ENCODE measurements around the gene KHDRBS1. TPM values are rescaled to one million over a fixed set of nuclear protein-coding genes. Genes with fewer than 3 reads are reported as not detected.

The KHDRBS1 gene
- total and polyA plus RNA-seq, 2 of the 13 experiments (the other 11 are each of a cell fraction or from before 2014, with no cell fraction given), result 25.1 to 39.0 TPM

DNA sequence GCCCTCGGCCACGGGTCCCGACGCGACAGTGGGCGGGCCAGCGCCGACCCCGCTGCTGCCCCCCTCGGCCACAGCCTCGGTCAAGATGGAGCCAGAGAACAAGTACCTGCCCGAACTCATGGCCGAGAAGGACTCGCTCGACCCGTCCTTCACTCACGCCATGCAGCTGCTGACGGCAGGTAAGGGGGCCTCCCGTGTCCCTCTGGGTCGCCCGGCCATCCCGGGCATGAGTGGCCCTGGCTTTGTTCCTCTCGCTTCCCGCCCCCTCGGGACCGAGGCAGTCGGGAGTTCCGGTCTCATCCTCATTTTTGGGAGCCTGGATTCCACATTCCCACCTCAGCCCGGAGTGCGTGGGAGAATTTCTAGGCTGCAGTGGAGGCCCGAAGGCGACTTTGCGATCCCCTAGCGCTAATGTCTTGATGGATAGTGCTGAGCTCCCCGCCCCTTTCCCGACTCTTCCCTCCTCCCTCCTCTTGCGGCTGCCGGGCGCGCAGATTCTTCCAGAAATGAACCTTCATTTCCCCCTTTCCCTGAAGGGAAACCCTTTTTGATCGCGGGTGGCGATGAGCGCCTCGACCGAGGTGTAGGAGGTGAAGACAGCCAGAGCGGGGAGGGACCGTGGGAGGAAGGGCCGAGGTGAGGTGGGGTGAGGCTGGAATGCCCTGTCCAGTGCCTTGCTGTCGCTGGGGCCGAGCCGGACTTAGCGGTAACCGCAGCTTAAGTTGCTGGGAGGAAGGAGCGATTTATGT is 705 bp downstream of the KHDRBS1 start (continued):
- TF ChIP-seq, protein P1, sequence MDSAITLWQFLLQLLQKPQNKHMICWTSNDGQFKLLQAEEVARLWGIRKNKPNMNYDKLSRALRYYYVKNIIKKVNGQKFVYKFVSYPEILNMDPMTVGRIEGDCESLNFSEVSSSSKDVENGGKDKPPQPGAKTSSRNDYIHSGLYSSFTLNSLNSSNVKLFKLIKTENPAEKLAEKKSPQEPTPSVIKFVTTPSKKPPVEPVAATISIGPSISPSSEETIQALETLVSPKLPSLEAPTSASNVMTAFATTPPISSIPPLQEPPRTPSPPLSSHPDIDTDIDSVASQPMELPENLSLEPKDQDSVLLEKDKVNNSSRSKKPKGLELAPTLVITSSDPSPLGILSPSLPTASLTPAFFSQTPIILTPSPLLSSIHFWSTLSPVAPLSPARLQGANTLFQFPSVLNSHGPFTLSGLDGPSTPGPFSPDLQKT (CRISPR knock-in tag; IDR thresholded peaks at IDR 0.05; ENCODE audit: borderline replicate concordance), result no peak
- TF ChIP-seq ZNF430 (CRISPR knock-in tag; IDR thresholded peaks at IDR 0.05), result peak; percentile 27; the same call in 1 of the 2 replicates
- TF ChIP-seq, protein P2, sequence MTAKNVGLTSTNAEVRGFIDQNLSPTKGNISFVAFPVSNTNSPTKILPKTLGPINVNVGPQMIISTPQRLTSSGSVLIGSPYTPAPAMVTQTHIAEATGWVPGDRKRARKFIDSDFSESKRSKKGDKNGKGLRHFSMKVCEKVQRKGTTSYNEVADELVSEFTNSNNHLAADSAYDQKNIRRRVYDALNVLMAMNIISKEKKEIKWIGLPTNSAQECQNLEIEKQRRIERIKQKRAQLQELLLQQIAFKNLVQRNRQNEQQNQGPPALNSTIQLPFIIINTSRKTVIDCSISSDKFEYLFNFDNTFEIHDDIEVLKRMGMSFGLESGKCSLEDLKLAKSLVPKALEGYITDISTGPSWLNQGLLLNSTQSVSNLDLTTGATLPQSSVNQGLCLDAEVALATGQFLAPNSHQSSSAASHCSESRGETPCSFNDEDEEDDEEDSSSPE (CRISPR knock-in tag; IDR thresholded peaks at IDR 0.05), result no peak
- TF ChIP-seq REL (CRISPR knock-in tag; conservative IDR thresholded peaks at IDR 0.05), result no peak
- no peak for TF ChIP-seq ZFY (CRISPR knock-in tag; IDR thresholded peaks at IDR 0.05)
- no peak for TF ChIP-seq ZNF570 (CRISPR knock-in tag; IDR thresholded peaks at IDR 0.05; ENCODE audit: borderline replicate concordance)
- TF ChIP-seq, protein P3, sequence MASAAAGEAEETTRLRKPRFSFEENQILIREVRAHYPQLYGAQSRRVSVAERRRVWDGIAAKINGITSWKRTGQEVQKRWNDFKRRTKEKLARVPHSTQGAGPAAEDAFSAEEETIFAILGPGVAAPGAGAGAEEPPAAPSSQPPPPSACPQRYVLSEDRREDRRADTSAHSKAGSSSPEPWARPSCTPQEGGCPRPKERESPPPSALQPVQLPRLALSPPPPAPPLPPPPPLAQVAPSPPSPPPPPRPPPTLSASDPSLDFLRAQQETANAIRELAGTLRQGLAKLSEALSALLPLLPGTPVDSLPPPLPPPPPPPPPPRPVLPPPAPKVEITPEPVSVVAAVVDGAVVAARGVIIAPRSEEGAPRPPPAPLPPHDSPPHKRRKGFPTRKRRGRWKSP (CRISPR knock-in tag; IDR thresholded peaks at IDR 0.05), result peak; percentile 76
- TF ChIP-seq ZZZ3 (CRISPR knock-in tag; IDR thresholded peaks at IDR 0.05; ENCODE audit: borderline replicate concordance), result no peak
- no peak for TF ChIP-seq RORA (CRISPR knock-in tag; IDR thresholded peaks at IDR 0.05)
- TF ChIP-seq MIER2 (CRISPR knock-in tag; IDR thresholded peaks at IDR 0.05), result no peak
- no peak for TF ChIP-seq ZSCAN12 (CRISPR knock-in tag; IDR thresholded peaks at IDR 0.05)
- TF ChIP-seq SNRNP70 (IDR thresholded peaks at IDR 0.05; ENCODE audit: low read depth, low read length), result no peak
- TF ChIP-seq, protein P4, sequence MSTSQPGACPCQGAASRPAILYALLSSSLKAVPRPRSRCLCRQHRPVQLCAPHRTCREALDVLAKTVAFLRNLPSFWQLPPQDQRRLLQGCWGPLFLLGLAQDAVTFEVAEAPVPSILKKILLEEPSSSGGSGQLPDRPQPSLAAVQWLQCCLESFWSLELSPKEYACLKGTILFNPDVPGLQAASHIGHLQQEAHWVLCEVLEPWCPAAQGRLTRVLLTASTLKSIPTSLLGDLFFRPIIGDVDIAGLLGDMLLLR (CRISPR knock-in tag; IDR thresholded peaks at IDR 0.05), result no peak
- no peak for TF ChIP-seq ZFP1 (CRISPR knock-in tag; IDR thresholded peaks at IDR 0.05)
- no peak for TF ChIP-seq ZNF572 (CRISPR knock-in tag; IDR thresholded peaks at IDR 0.05)
- TF ChIP-seq ATF1 (CRISPR knock-in tag; IDR thresholded peaks at IDR 0.05), result no peak
- TF ChIP-seq ZNF607 (CRISPR knock-in tag; IDR thresholded peaks at IDR 0.05; ENCODE audit: borderline replicate concordance), result 0 out of 2 replicates have a peak, but pooled peaks have one; percentile 36
- peak; percentile 68 for TF ChIP-seq SAP130 (CRISPR knock-in tag; IDR thresholded peaks at IDR 0.05; ENCODE audit: low read depth)
- TF ChIP-seq ZFX (CRISPR knock-in tag; IDR thresholded peaks at IDR 0.05; ENCODE audit: low read depth), result no peak; the same call in 1 of the 2 replicates
- TF ChIP-seq MTF2 (CRISPR knock-in tag; IDR thresholded peaks at IDR 0.05; ENCODE audit: borderline replicate concordance), result no peak
- TF ChIP-seq ZNF567 (CRISPR knock-in tag; IDR thresholded peaks at IDR 0.05; ENCODE audit: borderline replicate concordance), result no peak
- no peak for TF ChIP-seq ZSCAN29 (CRISPR knock-in tag; conservative IDR thresholded peaks at IDR 0.05)
- TF ChIP-seq, protein P5, sequence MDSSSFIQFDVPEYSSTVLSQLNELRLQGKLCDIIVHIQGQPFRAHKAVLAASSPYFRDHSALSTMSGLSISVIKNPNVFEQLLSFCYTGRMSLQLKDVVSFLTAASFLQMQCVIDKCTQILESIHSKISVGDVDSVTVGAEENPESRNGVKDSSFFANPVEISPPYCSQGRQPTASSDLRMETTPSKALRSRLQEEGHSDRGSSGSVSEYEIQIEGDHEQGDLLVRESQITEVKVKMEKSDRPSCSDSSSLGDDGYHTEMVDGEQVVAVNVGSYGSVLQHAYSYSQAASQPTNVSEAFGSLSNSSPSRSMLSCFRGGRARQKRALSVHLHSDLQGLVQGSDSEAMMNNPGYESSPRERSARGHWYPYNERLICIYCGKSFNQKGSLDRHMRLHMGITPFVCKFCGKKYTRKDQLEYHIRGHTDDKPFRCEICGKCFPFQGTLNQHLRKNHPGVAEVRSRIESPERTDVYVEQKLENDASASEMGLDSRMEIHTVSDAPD (CRISPR knock-in tag; IDR thresholded peaks at IDR 0.05), result no peak
- no peak for TF ChIP-seq ZNF850 (CRISPR knock-in tag; conservative IDR thresholded peaks at IDR 0.05)
- TF ChIP-seq ZNF224 (CRISPR knock-in tag; IDR thresholded peaks at IDR 0.05), result no peak
- TF ChIP-seq SMAD3 (CRISPR knock-in tag; IDR thresholded peaks at IDR 0.05), result no peak
- TF ChIP-seq YEATS2 (CRISPR knock-in tag; IDR thresholded peaks at IDR 0.05; ENCODE audit: borderline replicate concordance), result no peak
